Activated CD8-positive, alpha-beta T cell treated with anti-CD3 and anti-CD28 coated beads, Interleukin-2, amount 10 ng/mL, durations not matched to agents 7 days and 5 days (primary cell): Measurements from ENCODE around the gene PLAAT1. TPM values are rescaled to one million over a fixed set of nuclear protein-coding genes. Genes with fewer than 3 reads are reported as not detected.

Source experiments
- ATAC-seq: fragments of 150-1000 bp; cut with Tn5 transposase; one replicate; pipeline ENCODE4 v1.10.0; 2021; ENCODE audit warnings: moderate library complexity
- CTCF ChIA-PET: fragments of 350-600 bp; sonication (Branson Sonifier 250); formaldehyde crosslinking; loops from one replicate; lab custom pipeline; 2021; ENCODE audit warnings: antibody characterized with exemption; lab: Charles Lee
- POLR2A ChIA-PET: fragments of 350-600 bp; sonication (Branson Sonifier 250); formaldehyde crosslinking; loops from one replicate; lab custom pipeline; 2021; ENCODE audit warnings: antibody characterized with exemption; lab: Charles Lee
- DNase-seq: peaks from one replicate; pipeline ENCODE4 v3.0.0-alpha.2; 2020
- H3K27ac Mint-ChIP-seq: one replicate; pipeline ENCODE4 v1.8.0; 2021; ENCODE audit warnings: mild to moderate bottlenecking, mixed read lengths
- H3K27me3 Mint-ChIP-seq: one replicate; pipeline ENCODE4 v1.8.0; 2021; ENCODE audit warnings: low read depth, mixed read lengths
- H3K36me3 Mint-ChIP-seq: one replicate; pipeline ENCODE4 v1.8.0; 2021; ENCODE audit warnings: low read depth, mixed read lengths
- H3K4me1 Mint-ChIP-seq: one replicate; pipeline ENCODE4 v1.8.0; 2021; ENCODE audit warnings: low read depth, mixed read lengths
- H3K4me3 Mint-ChIP-seq: one replicate; pipeline ENCODE4 v1.8.0; 2021; ENCODE audit warnings: mild to moderate bottlenecking, mixed read lengths
- H3K9me3 Mint-ChIP-seq: one replicate; pipeline ENCODE4 v1.8.0; 2022; ENCODE audit warnings: mixed read lengths; ENCODE audit not compliant: insufficient read depth
- total RNA-seq, 2 experiments: library from RNA; stranded (reverse); gene quantifications; one replicate each; pipeline ENCODE4 v1.2.3, GENCODE V29; 2021

The PLAAT1 gene
- total RNA-seq, 2 experiments from 2014 or later: not detected

DNA sequence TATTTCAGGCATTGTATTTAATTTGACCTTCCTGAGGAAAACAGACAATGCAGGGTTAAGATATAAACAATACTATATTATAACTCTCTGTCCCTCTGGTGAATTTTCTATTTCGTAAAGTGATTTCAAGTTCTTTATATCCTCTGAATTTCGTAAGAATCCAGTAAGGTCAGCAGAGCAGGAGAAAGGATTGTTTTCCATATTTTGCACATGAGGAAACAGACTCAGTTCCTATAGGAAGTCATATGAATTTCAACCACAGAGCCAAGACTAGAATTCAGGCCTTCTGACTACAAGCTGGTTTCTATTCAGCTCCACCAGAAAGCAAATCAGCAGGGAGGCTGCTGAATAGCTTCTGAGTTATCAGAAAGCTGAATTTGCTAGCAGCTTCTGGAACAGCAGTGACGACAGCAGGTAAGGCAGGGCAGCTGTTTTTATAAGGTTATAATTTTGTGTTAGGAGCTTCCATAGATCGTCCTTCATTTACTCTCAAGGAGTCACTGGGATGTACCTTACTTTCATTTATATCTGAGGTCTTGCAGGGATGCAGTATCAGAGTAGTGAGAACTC, 11.1 kb upstream of the PLAAT1 start:
- CTCF ChIA-PET: no interaction called here
- no peaks in the 10 kb centered on the region for H3K4me1 Mint-ChIP-seq
- ATAC-seq: no peak

DNA sequence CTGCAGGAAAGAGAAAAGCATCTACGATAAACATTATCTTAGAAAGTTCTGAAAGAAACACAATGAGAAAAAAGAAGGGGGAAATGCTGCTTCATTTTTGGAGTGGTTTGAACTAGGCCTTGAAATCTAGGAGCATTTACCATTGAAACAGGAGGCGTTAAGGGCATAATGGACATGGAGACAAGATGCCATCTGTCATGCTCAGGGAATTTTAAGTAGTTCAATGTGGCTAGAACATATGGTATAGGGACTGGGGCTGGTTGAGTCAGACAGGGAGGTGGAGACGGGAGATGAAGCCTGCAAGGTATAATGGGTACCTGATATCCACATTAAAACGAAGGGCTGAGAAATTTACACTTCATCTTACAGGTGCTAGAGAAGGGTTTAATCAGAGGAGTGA, 10.4 kb upstream of the PLAAT1 start:
- DNase-seq (no peak), ATAC-seq (no peak)
- H3K9me3 Mint-ChIP-seq: no peaks in the 10 kb centered on the region
- H3K4me1 Mint-ChIP-seq: no peaks in the 10 kb centered on the region
- CTCF ChIA-PET: no interaction called here
- no peak overlapping the region for H3K4me3 Mint-ChIP-seq
- H3K27me3 Mint-ChIP-seq: no peaks in the 10 kb centered on the region
- POLR2A ChIA-PET: no interaction called here
- H3K36me3 Mint-ChIP-seq: no peaks in the 10 kb centered on the region
- no peak overlapping the region for H3K27ac Mint-ChIP-seq

More for the DNA sequence above, 11.1 kb upstream of the PLAAT1 start:
- Mint-ChIP-seq H3K27ac (no peak overlapping the region), H3K4me3 (no peak overlapping the region), H3K9me3 (no peaks in the 10 kb centered on the region), H3K36me3 (no peaks in the 10 kb centered on the region), H3K27me3 (no peaks in the 10 kb centered on the region)
- DNase-seq: no peak
- POLR2A ChIA-PET: no interaction called here

DNA sequence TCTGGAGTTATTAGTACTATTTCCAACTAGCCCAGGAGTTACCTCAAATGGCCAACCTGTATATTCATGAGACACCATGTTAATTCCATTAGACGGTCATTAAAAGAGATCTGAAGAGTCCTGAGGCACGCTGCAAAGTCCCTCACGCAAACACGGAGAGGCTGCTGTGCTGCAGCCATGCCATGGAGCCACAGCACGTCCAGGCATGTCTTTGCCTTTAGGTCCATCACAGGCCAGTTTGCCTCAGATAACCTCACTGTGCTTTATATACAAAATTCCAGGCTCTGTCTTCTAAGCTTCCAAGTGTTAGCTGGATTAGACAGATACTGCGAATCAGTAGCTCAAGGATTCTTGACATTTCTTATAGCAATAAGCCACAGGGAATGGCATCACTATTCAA, 9.8 kb upstream of the PLAAT1 start:
- ChIA-PET POLR2A (no interaction called here), CTCF (no interaction called here)
- no peaks in the 10 kb centered on the region for H3K9me3 Mint-ChIP-seq
- H3K27me3 Mint-ChIP-seq: no peaks in the 10 kb centered on the region
- H3K4me1 Mint-ChIP-seq: no peaks in the 10 kb centered on the region
- H3K4me3 Mint-ChIP-seq: no peak overlapping the region
- no peak overlapping the region for H3K27ac Mint-ChIP-seq
- DNase-seq (no peak), ATAC-seq (no peak)
- no peaks in the 10 kb centered on the region for H3K36me3 Mint-ChIP-seq

DNA sequence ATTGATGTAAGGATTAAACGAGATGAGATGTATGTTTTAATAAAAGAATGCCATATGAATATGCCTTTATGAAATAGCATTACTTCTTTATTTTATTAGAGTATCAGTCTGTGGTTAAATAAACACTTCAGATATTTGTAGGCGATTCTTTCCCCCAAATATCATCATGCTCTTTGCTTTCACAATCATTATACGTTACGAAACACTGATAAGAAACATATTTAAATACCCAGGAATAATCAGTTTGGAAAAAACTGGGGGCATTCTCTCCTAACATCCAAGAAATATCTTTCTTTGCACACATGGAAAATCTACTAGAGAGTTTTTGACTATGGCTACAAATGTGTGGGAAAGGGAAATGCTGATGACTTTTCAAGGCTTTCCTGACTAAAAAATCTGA, 4.4 kb upstream of the PLAAT1 start:
- Mint-ChIP-seq H3K27ac (no peak overlapping the region), H3K27me3 (peaks cover 16% of the 10 kb centered on the region), H3K4me1 (no peaks in the 10 kb centered on the region), H3K36me3 (no peaks in the 10 kb centered on the region), H3K9me3 (no peaks in the 10 kb centered on the region), H3K4me3 (no peak overlapping the region)
- ChIA-PET POLR2A (no interaction called here), CTCF (no interaction called here)
- DNase-seq: no peak
- no peak for ATAC-seq

DNA sequence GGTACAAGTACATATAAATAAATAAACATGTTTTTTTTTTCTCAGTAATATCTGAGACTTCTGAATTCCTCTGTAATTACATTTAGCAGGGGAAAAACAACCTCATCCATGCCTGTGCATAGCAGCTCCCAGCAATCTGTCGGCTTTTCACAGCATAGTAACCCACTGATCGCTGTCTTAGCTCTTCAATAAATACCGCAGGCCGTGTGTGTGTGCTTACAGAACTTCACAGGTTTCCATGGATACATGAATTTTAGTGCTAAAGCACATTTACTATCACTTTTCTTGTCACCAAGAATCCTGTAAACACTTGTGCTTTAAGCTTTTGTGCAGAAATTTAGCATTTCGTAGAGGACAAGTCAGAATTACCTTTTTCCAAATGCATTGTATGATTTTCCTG, 4.0 kb upstream of the PLAAT1 start:
- ChIA-PET CTCF (no interaction called here), POLR2A (no interaction called here)
- Mint-ChIP-seq H3K4me1 (no peaks in the 10 kb centered on the region), H3K9me3 (no peaks in the 10 kb centered on the region), H3K27me3 (peaks cover 20% of the 10 kb centered on the region), H3K27ac (no peak overlapping the region), H3K4me3 (no peak overlapping the region), H3K36me3 (no peaks in the 10 kb centered on the region)
- DNase-seq: no peak
- no peak for ATAC-seq

DNA sequence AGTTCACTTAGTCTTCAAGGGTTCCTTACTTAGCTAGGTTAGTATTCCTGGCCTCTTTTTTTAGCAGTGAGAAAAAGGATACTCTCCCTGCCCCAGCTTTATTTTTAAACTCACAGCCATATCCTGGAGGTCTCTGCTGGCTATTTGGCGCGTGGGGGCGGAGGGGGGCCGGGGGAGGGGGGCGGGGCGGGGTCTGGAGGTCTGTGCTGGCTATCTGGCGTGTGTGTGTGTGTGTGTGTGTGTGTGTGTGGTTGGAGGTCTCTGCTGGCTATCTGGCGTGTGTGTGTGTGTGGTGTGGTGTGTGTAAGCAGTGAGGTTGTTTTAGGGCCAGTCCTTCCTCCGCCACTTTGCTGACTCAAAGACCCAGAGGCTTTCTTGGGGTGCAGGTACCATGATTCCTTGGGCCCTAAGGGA, 579 bp upstream of the PLAAT1 start:
- no peaks in the 10 kb centered on the region for H3K36me3 Mint-ChIP-seq
- ATAC-seq (no peak), DNase-seq (no peak)
- POLR2A ChIA-PET: no interaction called here
- peak overlapping the region; percentile 38 for H3K4me3 Mint-ChIP-seq
- no peaks in the 10 kb centered on the region for H3K4me1 Mint-ChIP-seq
- CTCF ChIA-PET: no interaction called here
- no peaks in the 10 kb centered on the region for H3K9me3 Mint-ChIP-seq
- peaks cover 29% of the 10 kb centered on the region for H3K27me3 Mint-ChIP-seq
- H3K27ac Mint-ChIP-seq: no peak overlapping the region

DNA sequence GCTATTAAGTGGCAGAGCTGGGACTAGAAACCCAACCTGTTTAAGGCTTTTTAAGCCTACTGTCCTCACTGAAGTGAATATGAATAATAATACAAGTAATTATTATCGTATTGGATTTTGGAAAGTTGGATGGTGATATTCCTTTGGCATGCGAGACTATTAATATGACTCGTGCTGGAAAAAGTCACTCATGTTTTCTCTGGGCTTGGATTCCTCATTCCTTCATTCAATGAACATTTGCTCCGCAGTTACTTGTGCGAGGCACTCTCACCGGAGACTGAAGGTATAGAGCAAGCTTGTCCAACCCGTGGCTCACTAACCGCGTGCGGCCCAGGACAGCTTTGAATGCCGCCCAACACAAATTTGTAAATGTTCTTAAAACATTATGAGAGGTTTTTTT, 694 bp downstream of the PLAAT1 start:
- H3K4me3 Mint-ChIP-seq: no peak overlapping the region
- ATAC-seq: no peak
- POLR2A ChIA-PET: interaction anchor here (0.7 kb wide), 1 partner anchor 282 kb away, joined by 3 read pairs; no protein-coding TSS in a partner anchor

DNA sequence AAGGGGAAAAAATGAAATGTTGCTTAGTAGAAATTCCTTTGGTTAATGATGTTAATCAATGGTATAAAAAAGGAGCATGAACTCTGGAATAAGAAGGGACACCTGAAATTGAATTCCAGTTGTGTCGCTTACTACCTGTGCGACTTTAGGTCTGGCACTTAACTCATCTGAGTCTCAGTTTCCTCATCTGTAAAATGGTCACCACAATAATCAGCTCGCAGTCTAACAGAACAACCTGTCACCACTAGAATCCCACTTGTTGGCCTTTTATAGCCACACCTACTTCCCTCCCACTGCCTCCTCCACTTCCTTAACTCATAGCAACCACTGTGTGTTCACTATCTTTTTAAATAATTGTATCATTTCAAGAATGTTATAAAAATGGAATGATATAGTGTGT, 2.5 kb downstream of the PLAAT1 start:
- Mint-ChIP-seq H3K27ac (no peak overlapping the region), H3K9me3 (peaks cover 7% of the 10 kb centered on the region), H3K4me3 (no peak overlapping the region), H3K4me1 (no peaks in the 10 kb centered on the region), H3K27me3 (peaks cover 29% of the 10 kb centered on the region), H3K36me3 (no peaks in the 10 kb centered on the region)
- CTCF ChIA-PET: no interaction called here
- no peak for DNase-seq
- no peak for ATAC-seq
- POLR2A ChIA-PET: no interaction called here

More for the DNA sequence above, 694 bp downstream of the PLAAT1 start:
- peaks cover 2% of the 10 kb centered on the region for H3K9me3 Mint-ChIP-seq
- H3K36me3 Mint-ChIP-seq: no peaks in the 10 kb centered on the region
- no peak overlapping the region for H3K27ac Mint-ChIP-seq
- CTCF ChIA-PET: no interaction called here
- H3K4me1 Mint-ChIP-seq: no peaks in the 10 kb centered on the region
- DNase-seq: no peak
- H3K27me3 Mint-ChIP-seq: peaks cover 29% of the 10 kb centered on the region

DNA sequence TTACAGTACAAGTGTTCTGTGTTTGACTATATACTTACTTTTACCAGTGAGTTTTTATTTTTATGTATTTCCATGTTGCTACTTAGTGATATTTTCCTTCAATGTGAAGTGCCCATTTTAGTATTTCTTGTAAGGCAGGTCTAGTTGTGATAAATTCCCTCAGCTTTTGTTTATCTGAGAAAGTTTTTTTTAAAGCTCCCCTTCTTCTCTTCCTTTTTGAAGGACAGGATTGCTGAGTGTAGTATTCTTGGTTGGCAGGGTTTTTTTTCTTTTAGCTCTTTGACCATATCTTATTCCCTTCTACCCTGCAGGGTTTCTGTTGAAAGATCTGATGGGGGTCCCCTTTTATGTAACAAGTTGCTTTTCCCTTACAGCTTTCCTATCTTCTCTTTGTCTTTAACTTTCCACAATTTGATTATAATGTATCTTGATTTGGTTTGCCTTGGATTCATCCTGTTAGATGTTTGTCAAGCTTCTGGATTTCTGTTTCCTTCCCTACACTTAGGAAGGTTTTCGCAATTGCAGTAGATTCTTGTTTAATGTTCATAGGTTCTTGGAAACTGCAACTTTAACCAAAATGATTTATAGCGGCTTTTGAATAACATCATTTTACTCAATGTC, 7.9 kb downstream of the PLAAT1 start:
- CTCF ChIA-PET: no interaction called here
- H3K4me1 Mint-ChIP-seq: no peaks in the 10 kb centered on the region
- H3K4me3 Mint-ChIP-seq: no peak overlapping the region
- H3K36me3 Mint-ChIP-seq: no peaks in the 10 kb centered on the region
- no peak overlapping the region for H3K27ac Mint-ChIP-seq
- DNase-seq: no peak
- POLR2A ChIA-PET: no interaction called here
- H3K27me3 Mint-ChIP-seq: no peaks in the 10 kb centered on the region
- peaks cover 26% of the 10 kb centered on the region for H3K9me3 Mint-ChIP-seq
- ATAC-seq: no peak

DNA sequence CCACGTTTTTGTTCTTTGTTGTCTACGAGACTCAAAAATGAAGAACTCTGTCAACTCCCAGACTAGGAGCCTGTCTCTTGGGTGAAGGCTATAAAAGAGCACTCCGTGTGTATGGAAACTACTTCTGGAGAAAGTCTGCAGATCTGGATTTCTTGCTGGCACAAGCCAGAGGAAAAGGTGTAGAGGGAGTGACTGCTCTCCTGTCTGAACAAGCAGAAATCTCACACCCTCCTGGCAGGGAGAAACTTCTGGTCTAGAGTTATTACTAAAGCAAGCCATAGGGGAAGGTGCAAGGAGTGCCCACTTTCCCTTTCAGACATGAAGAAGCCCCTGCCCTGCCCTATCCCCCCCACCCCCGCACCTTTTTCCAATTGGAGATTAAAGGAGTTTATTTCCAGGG, 9.5 kb downstream of the PLAAT1 start:
- Mint-ChIP-seq H3K36me3 (no peaks in the 10 kb centered on the region), H3K9me3 (peaks cover 26% of the 10 kb centered on the region), H3K4me1 (no peaks in the 10 kb centered on the region), H3K4me3 (no peak overlapping the region), H3K27me3 (no peaks in the 10 kb centered on the region), H3K27ac (no peak overlapping the region)
- ATAC-seq (no peak), DNase-seq (no peak)
- CTCF ChIA-PET: no interaction called here
- POLR2A ChIA-PET: no interaction called here

DNA sequence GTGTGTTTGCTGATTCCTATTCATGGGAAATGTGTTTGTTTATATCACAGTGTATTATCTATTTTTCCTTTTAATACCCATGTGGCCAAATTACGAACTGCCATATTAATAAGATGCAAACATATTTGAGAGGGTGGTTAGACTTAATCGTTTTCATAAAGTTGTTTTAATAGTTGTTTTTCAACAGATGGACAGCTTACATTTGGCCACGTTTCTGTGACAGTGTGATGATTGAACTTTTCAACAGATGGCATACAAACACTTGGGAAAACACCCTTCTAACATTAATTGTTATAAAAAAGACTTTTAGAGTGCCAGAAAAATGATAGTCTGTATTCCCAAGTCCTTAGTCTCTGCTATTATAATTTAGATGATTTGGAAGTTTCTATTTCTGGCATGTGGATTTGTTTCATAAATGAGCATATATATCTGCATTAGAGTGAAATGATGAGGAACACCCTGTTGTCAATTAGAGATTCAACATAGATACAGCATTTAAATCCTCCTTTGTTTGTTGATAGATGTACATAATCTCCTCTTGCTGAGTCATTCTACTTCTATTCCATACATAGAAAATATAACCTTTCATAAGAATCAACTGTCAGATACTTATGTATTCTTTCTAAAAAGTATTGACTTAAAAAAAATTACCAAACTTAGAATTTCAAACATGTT, 13.1 kb downstream of the PLAAT1 start:
- H3K36me3 Mint-ChIP-seq: no peaks in the 10 kb centered on the region
- CTCF ChIA-PET: no interaction called here
- H3K9me3 Mint-ChIP-seq: peaks cover 14% of the 10 kb centered on the region
- ATAC-seq (no peak), DNase-seq (no peak)
- POLR2A ChIA-PET: no interaction called here
- no peaks in the 10 kb centered on the region for H3K4me1 Mint-ChIP-seq
- H3K27ac Mint-ChIP-seq: no peak overlapping the region
- no peaks in the 10 kb centered on the region for H3K27me3 Mint-ChIP-seq
- no peak overlapping the region for H3K4me3 Mint-ChIP-seq

DNA sequence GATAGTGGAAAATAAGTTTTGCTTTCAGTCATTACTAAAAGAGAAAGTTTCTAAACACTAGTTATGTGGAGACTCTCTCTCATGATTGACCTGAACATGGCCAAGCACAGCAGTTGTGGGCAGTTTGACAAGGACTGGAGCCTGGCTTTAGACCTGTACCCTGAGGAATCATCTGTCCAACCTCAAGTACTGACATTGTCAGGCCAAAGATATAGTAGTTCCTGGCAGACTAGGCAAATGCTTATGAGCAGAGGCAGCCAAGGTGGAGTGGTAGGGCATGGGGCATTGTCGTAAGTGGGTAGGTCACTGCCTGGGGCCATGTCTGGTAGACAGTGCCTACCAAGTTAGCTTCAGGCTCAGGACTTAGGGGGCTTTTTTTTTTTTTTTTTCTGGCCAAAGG, 20.9 kb downstream of the PLAAT1 start:
- no peak for DNase-seq
- Mint-ChIP-seq H3K9me3 (no peaks in the 10 kb centered on the region), H3K27me3 (no peaks in the 10 kb centered on the region), H3K36me3 (no peaks in the 10 kb centered on the region), H3K4me3 (no peak overlapping the region), H3K4me1 (no peaks in the 10 kb centered on the region), H3K27ac (no peak overlapping the region)
- CTCF ChIA-PET: no interaction called here
- POLR2A ChIA-PET: no interaction called here
- no peak for ATAC-seq
